ENCODE measurements around the gene TNFSF13B. TPM values are rescaled to one million over a fixed set of nuclear protein-coding genes. Genes with fewer than 3 reads are reported as not detected.

TNFSF13B gene
- total and polyA plus RNA-seq, 2 donors (not counting 3 experiments of a cell fraction or from before 2014, with no cell fraction given): 0.18 to 1.2 TPM

GRCh38 chr13:108326309-108326708 is 56.8 kb downstream of the TNFSF13B start:
- POLR2A ChIA-PET: no interaction called here
- TF ChIP-seq MAX (IDR thresholded peaks at IDR 0.05; ENCODE audit: insufficient read depth, insufficient read length) (no peak), FOS (IDR thresholded peaks at IDR 0.05; ENCODE audit: borderline replicate concordance, insufficient read depth, low read length) (no peak), MYC (IDR thresholded peaks at IDR 0.05; ENCODE audit: low read depth, low read length) (no peak), JUN (IDR thresholded peaks at IDR 0.05; ENCODE audit: borderline replicate concordance, insufficient read depth, insufficient read length, low read depth) (no peak), EZH2 (IDR thresholded peaks at IDR 0.05; ENCODE audit: borderline replicate concordance, low read depth, low read length, severe bottlenecking) (no peak), POLR2A (IDR thresholded peaks at IDR 0.05; ENCODE audit: low read depth, low read length) (no peak), POLR2AphosphoS5 (IDR thresholded peaks at IDR 0.05; ENCODE audit: insufficient read depth, low read depth, low read length) (no peak), GATA2 (IDR thresholded peaks at IDR 0.05; ENCODE audit: insufficient read depth, insufficient read length, low read depth, low read length) (no peak)
- TF ChIP-seq, protein P1, sequence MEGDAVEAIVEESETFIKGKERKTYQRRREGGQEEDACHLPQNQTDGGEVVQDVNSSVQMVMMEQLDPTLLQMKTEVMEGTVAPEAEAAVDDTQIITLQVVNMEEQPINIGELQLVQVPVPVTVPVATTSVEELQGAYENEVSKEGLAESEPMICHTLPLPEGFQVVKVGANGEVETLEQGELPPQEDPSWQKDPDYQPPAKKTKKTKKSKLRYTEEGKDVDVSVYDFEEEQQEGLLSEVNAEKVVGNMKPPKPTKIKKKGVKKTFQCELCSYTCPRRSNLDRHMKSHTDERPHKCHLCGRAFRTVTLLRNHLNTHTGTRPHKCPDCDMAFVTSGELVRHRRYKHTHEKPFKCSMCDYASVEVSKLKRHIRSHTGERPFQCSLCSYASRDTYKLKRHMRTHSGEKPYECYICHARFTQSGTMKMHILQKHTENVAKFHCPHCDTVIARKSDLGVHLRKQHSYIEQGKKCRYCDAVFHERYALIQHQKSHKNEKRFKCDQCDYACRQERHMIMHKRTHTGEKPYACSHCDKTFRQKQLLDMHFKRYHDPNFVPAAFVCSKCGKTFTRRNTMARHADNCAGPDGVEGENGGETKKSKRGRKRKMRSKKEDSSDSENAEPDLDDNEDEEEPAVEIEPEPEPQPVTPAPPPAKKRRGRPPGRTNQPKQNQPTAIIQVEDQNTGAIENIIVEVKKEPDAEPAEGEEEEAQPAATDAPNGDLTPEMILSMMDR (IDR thresholded peaks at IDR 0.05; ENCODE audit: extremely low read depth in 1 of 2, insufficient read depth in 1 of 2, low read depth in 1 of 2, low read length in 2 of 2): no peak
- H3K27me3 ChIP-seq (ENCODE audit: control insufficient read depth in 2 of 2, insufficient read depth in 2 of 2, low read length in 2 of 2): peaks cover 0 to 3% of the 10 kb centered on the region in 2 experiments
- no peaks in the 10 kb centered on the region for H3K4me1 ChIP-seq (ENCODE audit: control insufficient read depth, extremely low read depth, insufficient read depth, low read length)
- no peaks in the 10 kb centered on the region for H3K9me1 ChIP-seq (replicated peaks; ENCODE audit: control insufficient read depth, extremely low read depth, insufficient read depth, low read length)
- intact Hi-C loops (cut with micrococcal nuclease): loop anchor here (10.0 kb wide), 1 partner anchor 628 kb away; no protein-coding TSS in a partner anchor
- dilution Hi-C loops (cut with MboI; ENCODE audit: extremely low pct_ligation_motif_present, low sequenced_read_pairs): no loop called here
- H3K9me3 ChIP-seq (replicated peaks; ENCODE audit: control insufficient read depth, insufficient read depth, low read length): no peaks in the 10 kb centered on the region
- CTCF ChIA-PET: interaction anchor here (0.8 kb wide), 1 partner anchor 569 kb away, joined by 3 read pairs; no protein-coding TSS in a partner anchor
- no peak overlapping the region for H3K9ac ChIP-seq (replicated peaks; ENCODE audit: extremely low read depth, insufficient read depth, low read length)
- BruUV-seq (replicated peaks): no TSS peak
- FAIRE-seq: no peak
- no peak overlapping the region for H3K4me3 ChIP-seq (replicated peaks in 1 of 3; ENCODE audit: insufficient read depth in 1 of 3, low read depth in 1 of 3, low read length in 3 of 3)
- DNase-seq (ENCODE audit: low read depth, low spot score): no peak
- H4K20me1 ChIP-seq (replicated peaks; ENCODE audit: control insufficient read depth, extremely low read depth, insufficient read depth, low read length): no peaks in the 10 kb centered on the region
- no peaks in the 10 kb centered on the region for H3K36me3 ChIP-seq (ENCODE audit: control insufficient read depth in 2 of 2, extremely low read depth in 1 of 2, insufficient read depth in 2 of 2, low read length in 2 of 2)
- no peaks in the 10 kb centered on the region for H3K79me2 ChIP-seq (ENCODE audit: control insufficient read depth, insufficient read depth, low read length)
- H3K4me2 ChIP-seq (ENCODE audit: insufficient read depth, low read length): no peak overlapping the region
- no peak overlapping the region for H2AFZ ChIP-seq (ENCODE audit: low read depth, low read length)
- H3K27ac ChIP-seq (ENCODE audit: insufficient read depth, low read depth, low read length): no peak overlapping the region
